Retina (tissue), 1 donor: ENCODE results near the gene RALGAPA1.
"Not testable (repeated sequence)": the region's sequence is repeated elsewhere in the genome, so short reads cannot be mapped to it uniquely, and the experiment has no call there.

Experiments used
- DNase-seq: peaks from one replicate; pipeline ENCODE4 v3.0.0-alpha.2; 2016

Gene RALGAPA1

DNA sequence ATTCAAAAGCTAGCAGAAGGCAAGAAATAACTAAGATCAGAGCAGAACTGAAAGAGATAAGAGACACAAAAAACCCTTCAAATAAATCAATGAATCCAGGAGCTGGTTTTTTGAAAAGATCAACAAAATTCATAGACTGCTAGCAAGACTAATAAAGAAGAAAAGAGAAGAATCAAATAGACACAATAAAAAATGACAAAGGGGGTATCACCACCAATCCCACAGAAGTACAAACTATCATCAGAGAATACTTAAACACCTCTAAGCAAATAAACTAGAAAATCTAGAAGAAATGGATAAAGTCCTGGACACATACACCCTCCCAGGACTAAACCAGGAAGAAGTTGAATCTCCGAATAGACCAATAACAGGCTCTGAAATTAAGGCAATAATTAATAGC lies 189.6 kb downstream of the RALGAPA1 start:
- DNase-seq, result not testable (repeated sequence)

DNA sequence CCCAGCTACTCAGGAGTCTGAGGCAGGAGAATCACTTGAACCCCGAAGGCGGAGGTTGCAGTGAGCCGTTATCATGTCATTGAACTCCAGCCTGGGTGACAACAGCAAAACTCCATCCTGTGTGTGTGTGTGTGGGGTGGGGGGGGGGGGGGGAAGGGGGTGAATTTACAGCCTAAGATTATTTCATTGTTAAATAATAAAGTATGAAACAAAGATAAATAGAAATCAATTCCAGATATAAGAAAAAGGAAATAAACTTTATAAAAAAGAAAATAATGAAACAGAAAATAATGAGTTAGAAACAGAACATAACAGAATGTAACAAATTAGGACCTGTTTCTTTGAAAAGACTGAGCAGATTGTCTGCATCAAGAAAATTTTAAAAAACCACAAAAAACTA lies 191.6 kb downstream of the RALGAPA1 start:
- no peak for DNase-seq

DNA sequence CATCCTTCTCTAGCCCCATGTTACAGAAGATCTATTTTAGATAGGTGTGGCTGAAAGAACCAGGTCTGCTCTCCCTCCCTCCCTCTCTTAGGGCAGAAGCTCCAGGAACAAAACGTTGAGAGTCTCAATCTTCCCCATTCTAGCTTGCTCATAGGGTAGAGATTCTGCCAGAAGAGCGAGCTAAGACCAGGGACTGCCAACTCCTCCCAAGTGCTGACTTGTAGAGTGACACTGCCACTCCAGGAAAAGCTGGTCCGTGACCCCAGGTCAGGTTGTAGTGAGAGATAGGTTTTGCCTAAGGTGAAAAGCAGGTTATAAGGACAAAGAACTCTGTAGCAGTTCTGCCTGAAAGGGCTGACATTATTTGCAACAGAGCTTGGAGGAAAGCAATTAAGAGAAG lies 201.7 kb downstream of the RALGAPA1 start:
- no peak for DNase-seq

DNA sequence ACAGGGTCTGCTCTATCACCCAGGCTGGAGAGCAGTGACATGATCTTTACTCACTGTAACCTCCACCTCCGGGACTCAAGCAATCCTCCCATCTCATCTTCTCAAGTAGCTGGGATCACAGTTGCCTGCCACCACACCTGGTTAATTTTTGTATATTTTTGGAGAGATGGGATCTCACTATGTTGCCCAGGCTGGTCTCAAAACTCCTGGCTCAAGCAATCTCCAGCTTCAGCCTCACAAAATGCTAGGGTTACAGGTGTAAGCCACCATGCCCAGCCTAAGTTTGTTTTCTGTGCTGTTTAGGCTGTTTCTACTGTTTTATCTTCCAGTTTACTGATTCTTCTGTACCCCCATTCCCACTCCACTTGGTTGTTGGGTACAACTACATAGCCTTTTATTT lies 208.8 kb downstream of the RALGAPA1 start:
- DNase-seq, result no peak

DNA sequence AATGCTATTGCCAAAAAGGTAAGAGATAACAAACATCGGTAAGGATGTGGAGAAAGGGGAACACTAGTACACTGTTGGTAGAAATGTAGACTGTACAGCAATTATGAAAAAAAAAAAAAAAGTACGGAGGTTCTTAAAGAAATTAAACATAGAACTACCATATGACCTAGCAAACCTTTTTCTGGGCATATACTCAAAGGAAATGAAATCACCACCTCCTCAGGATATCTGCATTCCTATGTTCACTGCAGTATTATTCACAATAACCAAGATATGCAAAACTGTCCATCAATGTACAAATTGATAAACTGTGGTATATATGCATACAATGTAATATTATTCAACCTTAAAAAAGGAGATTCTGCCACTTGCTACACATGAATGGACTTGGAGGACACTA lies 214.5 kb downstream of the RALGAPA1 start:
- no peak for DNase-seq

DNA sequence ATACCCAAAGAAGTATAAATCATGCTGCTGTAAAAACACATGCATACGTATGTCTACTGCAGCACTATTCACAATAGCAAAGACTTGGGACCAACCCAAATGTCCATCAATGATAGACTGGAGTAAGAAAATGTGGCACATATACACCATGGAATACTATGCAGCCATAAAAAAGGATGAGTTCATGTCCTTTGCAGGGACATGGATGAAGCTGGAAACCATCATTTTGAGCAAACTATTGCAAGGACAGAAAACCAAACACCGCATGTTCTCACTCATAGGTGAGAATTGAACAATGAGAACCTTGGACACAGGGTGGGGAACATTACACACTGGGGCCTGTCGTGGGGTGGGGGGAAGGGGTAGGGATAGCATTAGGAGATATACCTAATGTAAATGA lies 221.7 kb downstream of the RALGAPA1 start:
- DNase-seq, result not testable (repeated sequence)

DNA sequence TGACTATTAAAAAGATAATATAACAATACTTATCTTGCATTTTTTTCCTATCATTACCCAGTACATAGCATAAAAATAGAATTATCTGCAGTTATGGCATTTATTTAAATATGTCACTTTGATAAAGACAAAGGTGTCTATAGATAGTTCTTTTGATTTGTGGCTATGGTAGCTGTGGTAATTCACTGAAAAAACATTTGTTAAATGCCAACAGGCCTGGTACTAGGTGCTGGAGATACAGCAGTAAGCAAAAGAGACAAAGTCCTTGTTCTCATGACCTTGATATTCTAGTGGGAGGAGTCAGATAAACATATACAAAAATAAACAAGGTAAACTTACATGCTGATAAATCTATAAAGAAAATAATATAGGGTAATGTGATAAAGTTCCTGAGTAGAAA lies 230.5 kb downstream of the RALGAPA1 start:
- DNase-seq, result no peak

DNA sequence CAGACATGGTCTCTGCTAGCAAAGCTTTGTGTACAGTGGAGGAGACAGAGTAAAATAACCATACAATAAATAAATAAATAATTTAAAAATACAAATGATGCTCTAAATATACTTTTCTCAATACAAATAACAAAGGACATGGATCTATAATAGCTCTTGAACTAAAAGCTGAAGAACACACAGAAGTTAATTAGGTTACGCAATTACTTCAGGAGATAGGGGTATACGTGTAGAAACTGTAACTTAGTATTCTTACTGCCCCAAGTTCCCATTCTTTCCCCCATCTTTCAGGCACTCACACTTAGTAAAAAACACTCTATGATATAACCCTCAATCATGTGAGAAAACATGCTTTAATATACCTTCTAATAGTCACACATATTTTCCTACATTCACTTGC lies 231.0 kb downstream of the RALGAPA1 start:
- no peak for DNase-seq

DNA sequence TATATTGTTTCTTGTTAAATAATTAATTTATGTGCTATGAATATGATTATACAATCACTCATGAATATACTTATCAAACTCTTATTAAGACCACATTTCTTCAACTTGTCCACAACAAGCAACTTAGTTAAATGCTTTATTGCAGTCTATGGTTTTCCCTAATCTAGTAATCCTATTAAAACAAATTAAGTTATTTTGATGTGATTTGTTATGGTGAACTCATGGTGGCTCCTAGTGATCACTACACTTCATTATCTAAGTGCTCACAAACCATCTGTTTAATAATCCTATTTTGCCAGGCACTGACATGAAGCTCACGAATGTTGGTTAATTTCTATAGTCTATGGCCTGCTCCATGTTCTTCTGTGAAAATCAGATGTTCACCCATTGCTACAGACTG lies 232.2 kb downstream of the RALGAPA1 start:
- no peak for DNase-seq

DNA sequence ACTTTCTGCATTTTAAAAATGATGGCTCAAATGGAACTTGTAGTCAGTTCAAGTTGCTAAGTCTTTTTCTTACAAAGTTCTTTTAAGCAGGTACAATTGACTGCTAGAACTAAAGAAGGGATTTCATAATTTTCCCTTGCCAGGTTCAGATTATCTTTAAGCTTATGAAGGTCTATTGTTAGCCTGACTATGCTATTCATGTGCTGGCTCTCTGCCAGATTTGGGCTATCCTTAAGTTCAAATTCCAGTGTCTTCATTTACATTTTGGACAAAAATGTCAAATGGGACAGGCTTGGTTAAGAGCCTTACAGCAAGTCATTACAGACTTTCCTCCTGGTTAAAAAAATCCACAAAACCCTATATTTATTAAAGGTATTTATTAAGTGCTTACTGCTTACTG lies 232.8 kb downstream of the RALGAPA1 start:
- no peak for DNase-seq

DNA sequence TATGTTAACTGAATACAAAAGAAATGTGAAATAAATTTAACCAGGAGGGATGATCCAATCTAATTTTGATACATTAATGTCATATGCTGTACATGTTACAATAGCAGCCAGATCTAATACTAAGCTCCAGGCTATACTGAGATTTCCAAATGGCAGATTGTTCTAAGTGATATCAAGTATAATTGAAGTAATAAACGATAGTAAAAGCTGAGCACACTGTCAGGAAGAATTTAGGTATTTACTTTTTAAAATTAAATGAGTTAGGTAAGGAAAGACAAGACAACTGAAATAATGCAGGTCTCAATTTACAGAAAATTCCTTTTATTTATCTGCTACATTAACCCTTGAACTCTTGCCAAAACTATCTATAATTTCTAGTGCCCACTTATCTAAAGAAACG lies 235.2 kb downstream of the RALGAPA1 start:
- DNase-seq, result no peak

DNA sequence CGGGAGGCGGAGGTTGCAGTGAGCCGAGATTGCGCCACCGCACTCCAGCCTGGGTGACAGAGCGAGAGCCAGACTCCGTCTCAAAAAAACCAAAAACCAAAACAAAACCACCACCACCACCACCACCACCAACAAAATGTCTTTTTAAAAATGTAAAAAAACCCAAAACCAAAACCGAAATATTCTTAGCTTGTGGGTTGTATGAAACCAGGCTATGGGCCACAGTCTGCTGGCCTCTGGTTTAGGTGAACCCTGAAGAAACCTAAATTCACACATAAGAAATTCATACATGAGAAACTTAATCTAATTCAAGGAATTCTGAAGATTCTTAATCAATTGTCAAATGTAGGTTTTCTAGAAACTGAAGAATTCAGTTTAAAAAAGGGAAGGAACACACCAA lies 237.5 kb downstream of the RALGAPA1 start:
- DNase-seq, result no peak

DNA sequence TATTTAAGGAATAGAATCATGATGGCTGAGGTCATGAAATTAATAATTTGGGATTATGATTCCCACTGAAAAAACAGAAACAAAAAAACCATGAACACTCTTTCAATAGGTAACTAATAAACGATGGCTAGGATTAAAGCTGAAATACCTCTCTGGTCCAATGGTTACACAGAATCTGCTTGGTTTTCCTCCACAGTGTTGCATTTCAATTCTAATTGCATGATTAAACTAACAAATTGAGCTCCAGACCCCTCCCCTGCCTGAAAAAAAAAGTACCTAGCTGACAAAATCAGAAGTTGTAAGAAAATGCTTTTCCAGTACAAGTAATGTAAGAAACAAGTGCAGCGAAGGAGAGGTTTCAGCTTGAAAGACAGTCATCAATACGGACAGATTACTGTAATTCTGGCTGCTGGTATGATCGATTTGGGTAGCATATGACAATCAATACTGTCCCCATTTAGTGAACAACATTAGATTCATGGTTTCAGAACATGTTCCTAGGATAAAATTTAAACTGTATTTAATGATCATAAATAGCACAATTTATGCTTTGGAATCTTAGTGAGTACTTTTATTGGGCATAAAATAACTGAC lies 243.1 kb downstream of the RALGAPA1 start:
- DNase-seq, result no peak

DNA sequence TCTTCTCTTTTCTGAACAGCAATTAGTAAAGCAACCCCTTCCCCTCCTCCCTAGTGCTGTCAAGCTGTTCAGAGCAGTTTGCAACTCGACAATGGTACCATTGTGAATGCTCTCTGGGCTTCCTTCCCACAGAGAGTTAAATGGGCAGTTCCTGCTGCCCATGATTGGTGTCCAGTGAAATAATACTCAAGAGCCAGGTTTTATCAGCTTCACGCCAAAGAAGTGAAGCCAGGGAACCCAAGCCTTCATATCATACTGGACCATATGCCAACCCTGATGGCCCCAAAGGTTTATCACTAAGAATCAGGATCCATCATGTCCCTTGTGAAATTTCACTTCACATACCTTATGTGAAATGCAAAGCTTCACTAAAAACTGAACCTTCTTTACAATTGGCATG lies 250.4 kb downstream of the RALGAPA1 start:
- DNase-seq, result peak; percentile 64

DNA sequence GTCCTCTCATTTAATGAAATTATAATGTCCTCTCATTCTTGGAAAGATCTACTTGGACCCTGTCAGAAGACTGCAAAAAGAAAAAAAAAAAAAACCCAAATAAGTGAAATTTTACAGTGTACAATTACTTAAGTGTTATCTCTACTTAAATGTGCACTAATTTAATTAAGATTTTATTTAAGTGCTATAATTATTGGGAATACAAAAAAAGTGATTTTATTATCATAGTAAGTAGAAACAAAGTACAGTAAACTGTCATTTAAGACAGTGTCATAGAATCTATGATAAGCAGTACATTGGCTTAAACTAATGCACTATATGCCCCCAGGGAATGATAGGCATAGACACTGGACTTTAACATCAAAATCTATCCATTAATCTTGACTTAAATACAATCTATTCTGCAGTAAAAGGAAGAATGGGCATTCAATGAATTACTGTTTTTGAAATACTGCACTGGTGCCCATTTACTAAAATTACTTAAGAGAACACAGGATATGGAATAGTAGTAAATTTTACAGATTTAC lies 251.8 kb downstream of the RALGAPA1 start:
- DNase-seq, result no peak

DNA sequence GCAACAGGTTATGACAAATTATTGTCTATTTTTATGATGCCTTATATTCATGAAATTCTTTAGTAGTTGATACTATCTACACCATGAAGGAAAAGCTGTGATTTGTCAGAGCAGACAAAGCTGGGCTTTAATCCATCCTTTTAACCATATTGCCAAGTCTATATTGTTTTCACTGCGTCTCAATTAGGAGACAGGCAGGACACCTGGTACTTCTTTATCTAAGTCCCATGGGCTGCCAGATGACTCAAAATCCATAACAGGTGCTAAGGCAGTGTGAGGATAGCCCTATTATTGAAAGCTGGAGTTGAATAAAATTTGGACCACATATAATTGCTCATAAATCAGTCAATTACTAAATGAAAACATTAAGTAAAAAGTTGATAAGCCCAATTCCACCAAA lies 252.5 kb downstream of the RALGAPA1 start:
- no peak for DNase-seq

DNA sequence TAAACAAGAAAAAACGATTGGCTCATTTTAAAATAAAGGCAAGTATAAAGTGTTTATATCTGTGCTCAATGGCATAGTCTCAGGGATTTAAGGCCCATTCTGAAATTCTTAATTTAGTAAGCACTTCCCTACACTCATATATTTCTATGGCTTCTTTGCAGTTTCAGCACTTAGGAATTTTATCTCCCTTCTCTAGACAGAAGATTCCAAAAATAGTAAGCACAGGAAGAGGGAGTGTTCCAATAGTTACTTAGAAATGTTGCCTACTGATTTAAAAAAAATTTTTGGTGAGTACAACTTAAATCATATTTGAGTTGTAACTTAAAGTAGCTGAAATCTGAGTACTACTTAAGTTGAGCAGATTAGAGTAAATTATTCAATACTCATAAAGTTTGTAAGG lies 255.3 kb downstream of the RALGAPA1 start:
- DNase-seq, result no peak

DNA sequence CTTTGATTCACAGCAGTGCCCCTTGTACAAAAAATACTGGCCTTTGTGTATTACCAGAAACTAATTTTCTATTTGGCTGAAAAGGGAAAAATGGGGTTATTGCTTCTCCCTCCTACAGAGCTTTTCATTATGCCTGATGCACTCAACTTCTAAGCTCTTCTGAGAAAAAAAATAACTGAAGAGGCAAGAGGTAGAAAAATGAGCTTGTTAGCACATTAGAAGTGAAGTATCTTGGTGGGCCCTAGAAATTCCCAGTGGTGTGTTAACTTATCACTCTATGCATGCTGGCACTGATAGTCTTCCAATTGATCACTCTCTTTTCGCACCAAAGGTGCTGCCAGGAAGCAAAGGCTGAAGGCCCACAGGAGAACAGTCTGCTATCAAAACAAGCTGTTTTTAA lies 258.0 kb downstream of the RALGAPA1 start:
- no peak for DNase-seq

DNA sequence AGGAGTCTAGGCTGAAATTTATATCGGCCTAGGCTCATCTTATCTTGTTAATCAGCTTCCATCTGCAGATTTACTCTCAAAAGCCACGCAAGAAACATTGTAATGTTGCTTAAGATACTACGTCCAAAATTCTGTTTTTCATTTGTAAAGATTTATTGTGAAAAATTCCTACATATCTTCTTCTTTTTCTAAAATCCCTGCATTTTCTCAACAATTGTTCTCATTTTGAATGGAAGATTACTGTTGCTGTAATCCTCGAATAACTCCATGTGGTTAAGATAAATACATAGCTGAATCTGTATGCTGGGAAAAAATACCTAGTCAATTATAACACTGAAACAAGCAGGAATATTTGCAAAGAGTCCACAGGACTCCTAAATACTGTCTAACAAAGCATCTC lies 259.5 kb downstream of the RALGAPA1 start:
- no peak for DNase-seq

DNA sequence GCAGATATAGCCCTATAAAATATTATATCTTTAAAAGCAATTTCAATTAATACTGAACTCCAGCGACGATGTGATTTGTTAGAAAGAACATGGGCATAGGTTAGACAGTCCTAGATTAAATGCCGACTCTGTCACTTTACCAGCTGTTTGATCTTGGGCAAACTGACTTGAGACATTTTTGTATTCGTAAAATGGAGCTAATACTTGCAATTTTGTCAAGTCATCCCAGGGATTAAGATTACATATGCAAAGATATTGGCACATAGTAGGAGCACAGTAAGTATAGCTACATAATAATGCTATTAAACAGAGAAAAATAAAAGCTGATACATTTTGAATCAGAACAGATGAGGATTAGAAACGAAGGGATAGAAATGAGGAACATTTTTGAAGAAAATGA lies 266.1 kb downstream of the RALGAPA1 start:
- no peak for DNase-seq

DNA sequence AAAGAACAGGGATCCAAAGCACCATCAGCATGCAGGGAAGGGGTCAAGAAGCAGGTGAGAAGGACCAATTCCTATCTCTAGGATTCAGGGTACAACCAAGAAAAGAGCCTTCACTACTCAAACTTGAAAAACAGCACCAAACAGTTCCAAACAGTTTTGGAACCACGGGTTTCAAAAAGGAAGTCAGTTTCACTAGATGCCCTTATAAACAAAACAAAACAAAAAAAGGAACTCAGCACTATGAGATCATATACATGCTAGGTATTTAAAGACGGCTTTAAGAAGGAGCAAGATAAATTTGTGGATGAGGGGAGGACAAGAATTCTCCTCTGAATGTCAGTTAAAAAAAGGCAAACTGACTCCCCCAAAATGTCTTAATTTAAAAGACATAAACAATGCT lies 269.1 kb downstream of the RALGAPA1 start:
- no peak for DNase-seq

DNA sequence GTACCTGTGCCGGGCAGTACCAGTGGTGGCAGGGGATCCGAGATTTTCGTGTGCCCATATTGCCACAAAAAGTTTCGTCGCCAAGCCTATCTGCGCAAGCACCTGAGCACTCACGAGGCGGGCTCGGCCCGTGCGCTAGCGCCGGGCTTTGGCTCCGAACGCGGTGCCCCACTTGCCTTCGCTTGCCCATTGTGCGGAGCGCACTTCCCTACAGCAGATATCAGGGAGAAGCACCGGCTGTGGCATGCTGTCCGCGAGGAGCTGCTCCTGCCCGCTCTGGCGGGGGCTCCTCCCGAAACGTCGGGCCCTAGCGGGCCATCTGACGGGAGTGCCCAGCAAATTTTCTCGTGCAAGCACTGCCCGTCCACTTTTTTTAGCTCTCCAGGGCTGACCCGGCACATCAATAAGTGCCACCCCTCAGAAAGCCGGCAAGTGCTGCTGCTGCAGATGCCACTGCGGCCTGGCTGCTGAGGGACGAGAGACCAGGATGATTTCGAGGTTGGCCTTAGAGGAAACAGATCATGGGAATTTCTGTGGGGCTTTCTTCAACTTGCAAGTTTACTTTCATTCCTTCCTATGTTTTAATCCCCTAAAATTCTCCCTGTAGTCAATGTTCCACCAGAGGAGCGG lies 273.5 kb downstream of the RALGAPA1 start:
- peak; percentile 83 for DNase-seq

DNA sequence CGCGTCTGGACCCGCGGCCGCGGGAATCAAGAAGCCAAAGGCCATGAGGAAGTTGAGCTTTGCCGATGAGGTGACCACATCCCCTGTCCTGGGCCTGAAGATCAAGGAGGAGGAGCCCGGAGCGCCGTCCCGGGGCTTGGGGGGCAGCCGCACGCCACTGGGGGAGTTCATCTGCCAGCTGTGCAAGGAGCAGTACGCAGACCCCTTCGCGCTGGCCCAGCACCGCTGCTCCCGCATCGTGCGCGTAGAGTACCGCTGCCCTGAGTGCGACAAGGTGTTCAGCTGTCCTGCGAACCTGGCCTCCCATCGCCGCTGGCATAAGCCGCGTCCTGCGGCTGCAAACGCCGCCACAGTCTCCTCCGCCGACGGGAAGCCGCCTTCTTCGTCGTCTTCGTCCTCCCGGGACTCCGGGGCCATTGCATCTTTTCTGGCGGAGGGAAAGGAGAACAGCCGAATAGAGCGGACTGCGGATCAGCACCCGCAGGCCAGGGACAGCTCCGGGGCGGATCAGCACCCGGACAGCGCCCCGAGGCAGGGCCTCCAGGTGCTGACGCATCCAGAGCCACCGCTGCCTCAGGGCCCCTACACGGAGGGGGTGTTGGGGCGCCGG lies 274.1 kb downstream of the RALGAPA1 start:
- peak; percentile 89 for DNase-seq

DNA sequence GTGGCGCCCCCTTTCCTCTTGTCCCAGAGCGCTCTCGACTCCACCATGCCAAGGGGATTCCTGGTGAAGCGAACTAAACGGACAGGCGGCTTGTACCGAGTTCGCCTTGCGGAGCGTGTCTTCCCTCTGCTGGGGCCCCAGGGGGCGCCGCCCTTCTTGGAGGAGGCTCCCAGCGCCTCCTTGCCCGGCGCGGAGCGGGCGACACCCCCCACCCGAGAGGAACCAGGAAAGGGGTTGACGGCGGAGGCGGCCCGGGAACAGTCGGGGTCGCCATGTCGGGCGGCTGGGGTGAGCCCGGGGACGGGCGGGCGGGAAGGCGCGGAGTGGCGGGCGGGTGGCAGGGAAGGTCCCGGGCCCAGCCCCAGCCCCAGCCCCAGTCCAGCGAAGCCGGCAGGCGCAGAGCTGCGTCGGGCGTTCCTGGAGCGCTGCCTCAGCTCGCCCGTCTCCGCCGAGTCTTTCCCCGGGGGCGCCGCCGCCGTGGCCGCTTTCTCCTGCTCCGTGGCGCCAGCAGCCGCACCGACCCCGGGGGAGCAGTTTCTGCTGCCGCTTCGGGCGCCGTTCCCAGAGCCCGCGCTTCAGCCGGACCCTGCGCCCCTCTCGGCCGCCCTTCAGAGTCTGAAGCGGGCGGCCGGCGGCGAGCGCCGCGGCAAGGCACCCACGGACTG lies 274.8 kb downstream of the RALGAPA1 start:
- peak; percentile 75 for DNase-seq
